NCI-H2171 (cell line): Measurements from ENCODE around the gene OXER1.
"Not testable (repeated sequence)": the region's sequence is repeated elsewhere in the genome, so short reads cannot be mapped to it uniquely, and the experiment has no call there.

Experiments
- DNase-seq: peaks from one replicate; lab custom pipeline; 2025; lab: John Stamatoyannopoulos, UW

Gene OXER1

GRCh38 chr2:42752314-42752713 is 11.6 kb downstream of the OXER1 start:
- DNase-seq, result no peak

- DNase-seq, result no peak
Measured at GRCh38 chr2:42748840-42749239, 15.1 kb downstream of the OXER1 start.

- DNase-seq, result no peak
Measured at GRCh38 chr2:42747422-42747821, 16.5 kb downstream of the OXER1 start.

GRCh38 chr2:42744545-42745082 is 19.3 kb downstream of the OXER1 start:
- no peak for DNase-seq

GRCh38 chr2:42743659-42743990 is 20.3 kb downstream of the OXER1 start:
- DNase-seq, result no peak

- no peak for DNase-seq
Measured at GRCh38 chr2:42742740-42743658, 20.9 kb downstream of the OXER1 start.

GRCh38 chr2:42741140-42741539 is 22.8 kb downstream of the OXER1 start:
- DNase-seq, result no peak

GRCh38 chr2:42736598-42737322 is 27.2 kb downstream of the OXER1 start:
- DNase-seq, result no peak

- no peak for DNase-seq
Measured at GRCh38 chr2:42733852-42734251, 30.1 kb downstream of the OXER1 start.

GRCh38 chr2:42731316-42731715 is 32.6 kb downstream of the OXER1 start:
- not testable (repeated sequence) for DNase-seq

GRCh38 chr2:42726680-42727079 is 37.3 kb downstream of the OXER1 start:
- no peak for DNase-seq

GRCh38 chr2:42725657-42726056 is 38.3 kb downstream of the OXER1 start:
- DNase-seq, result no peak

GRCh38 chr2:42724886-42725285 is 39.0 kb downstream of the OXER1 start:
- no peak for DNase-seq

GRCh38 chr2:42723465-42723864 is 40.5 kb downstream of the OXER1 start:
- no peak for DNase-seq

- peak; percentile 7 for DNase-seq
Measured at GRCh38 chr2:42722320-42723190, 41.4 kb downstream of the OXER1 start.

- no peak for DNase-seq
Measured at GRCh38 chr2:42721898-42722297, 42.0 kb downstream of the OXER1 start.

- no peak for DNase-seq
Measured at GRCh38 chr2:42714686-42715085, 49.2 kb downstream of the OXER1 start.

GRCh38 chr2:42713920-42714319 is 50.0 kb downstream of the OXER1 start:
- DNase-seq, result no peak

GRCh38 chr2:42712934-42713333 is 51.0 kb downstream of the OXER1 start:
- DNase-seq, result no peak
